Transverse colon (tissue), 3 donors: Measurements from ENCODE around the gene DAZAP2.

Experiments
- EP300 ChIP-seq: sonication (generic); formaldehyde crosslinking; IDR thresholded peaks from one replicate; pipeline ENCODE4 v1.6.1; 2017; ENCODE audit warnings: antibody characterized with exemption, low read depth
- TF ChIP-seq, protein P1 (sequence below), 5 experiments: fragments of 200-600 bp in 3 of 5; fragments of 450-650 bp in 2 of 5; sonication (generic) in 3 of 5; IDR thresholded peaks; 1 replicate in 2 of 5; 2 replicates in 3 of 5; pipeline ENCODE4 v1.5.1; 2016 to 2017; ENCODE audit warnings: antibody characterized with exemption in 5 of 5, inconsistent platforms in 3 of 5, mild to moderate bottlenecking in 2 of 5, moderate library complexity in 1 of 5

DNA sequence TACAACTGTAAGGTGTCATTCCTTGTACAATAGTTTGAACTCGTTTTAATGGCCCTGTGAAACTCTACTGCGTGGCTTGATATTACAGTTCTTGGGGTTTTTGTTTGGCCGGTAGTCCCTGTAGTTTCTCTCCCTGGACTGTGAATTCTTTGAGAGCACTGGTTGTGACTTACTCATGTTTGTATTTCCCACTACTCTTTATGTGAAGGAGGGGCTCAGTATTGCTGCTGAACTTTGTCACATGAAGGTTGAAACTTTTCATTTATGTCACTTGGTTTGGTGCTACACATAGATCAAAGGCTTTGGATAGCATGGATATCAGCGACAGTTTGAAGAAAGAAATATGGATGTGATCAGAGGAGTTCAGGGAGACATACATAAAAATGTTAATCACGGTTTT, 19.3 kb upstream of the DAZAP2 start:
- TF ChIP-seq, protein P1, sequence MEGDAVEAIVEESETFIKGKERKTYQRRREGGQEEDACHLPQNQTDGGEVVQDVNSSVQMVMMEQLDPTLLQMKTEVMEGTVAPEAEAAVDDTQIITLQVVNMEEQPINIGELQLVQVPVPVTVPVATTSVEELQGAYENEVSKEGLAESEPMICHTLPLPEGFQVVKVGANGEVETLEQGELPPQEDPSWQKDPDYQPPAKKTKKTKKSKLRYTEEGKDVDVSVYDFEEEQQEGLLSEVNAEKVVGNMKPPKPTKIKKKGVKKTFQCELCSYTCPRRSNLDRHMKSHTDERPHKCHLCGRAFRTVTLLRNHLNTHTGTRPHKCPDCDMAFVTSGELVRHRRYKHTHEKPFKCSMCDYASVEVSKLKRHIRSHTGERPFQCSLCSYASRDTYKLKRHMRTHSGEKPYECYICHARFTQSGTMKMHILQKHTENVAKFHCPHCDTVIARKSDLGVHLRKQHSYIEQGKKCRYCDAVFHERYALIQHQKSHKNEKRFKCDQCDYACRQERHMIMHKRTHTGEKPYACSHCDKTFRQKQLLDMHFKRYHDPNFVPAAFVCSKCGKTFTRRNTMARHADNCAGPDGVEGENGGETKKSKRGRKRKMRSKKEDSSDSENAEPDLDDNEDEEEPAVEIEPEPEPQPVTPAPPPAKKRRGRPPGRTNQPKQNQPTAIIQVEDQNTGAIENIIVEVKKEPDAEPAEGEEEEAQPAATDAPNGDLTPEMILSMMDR (IDR thresholded peaks at IDR 0.05) = no peak
- no peak for TF ChIP-seq EP300
